HG03045 (cell line): ENCODE measurements around the gene OR6S1.
"Not testable (repeated sequence)": the region's sequence is repeated elsewhere in the genome, so short reads cannot be mapped to it uniquely, and the experiment has no call there.

Experiments used
- ATAC-seq: cut with Tn5 transposase; IDR thresholded peaks from one replicate; pipeline ENCODE4 v1.9.1; 2021; ENCODE audit warnings: mild to moderate bottlenecking, moderate library complexity; ENCODE audit not compliant: unreplicated experiment

OR6S1 gene

DNA sequence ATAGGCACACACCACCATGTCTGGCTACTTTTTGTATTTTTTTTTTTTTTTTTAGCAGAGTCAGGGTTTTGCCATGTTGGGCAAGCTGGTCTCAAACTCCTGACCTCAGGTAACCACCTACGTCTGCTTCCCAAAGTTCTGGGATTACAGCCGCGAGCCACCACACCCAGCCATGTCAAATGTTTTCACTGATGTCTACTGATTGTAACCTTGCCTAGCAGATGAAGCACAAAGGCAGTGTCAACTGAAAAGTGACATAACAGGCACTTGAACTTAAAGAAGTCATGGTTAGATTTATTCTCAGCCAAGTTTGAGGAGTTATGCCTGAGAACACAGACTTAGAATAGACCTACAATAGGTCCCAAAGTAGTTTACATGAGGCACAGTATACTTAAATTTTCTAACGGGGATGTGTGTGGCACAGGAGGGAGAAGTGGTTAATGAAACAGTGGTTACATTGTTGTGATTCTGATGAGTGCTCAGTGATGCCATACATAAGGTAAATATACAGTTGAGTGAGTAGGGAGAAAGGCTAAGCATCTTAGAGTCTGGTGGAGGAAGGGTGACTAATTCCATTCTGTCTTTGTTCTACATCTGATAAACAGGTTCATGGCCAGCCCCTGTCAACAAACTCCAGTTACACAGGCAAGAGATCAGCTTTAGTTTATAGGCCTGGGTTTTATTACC, 30.2 kb upstream of the OR6S1 start:
- ATAC-seq, result no peak

DNA sequence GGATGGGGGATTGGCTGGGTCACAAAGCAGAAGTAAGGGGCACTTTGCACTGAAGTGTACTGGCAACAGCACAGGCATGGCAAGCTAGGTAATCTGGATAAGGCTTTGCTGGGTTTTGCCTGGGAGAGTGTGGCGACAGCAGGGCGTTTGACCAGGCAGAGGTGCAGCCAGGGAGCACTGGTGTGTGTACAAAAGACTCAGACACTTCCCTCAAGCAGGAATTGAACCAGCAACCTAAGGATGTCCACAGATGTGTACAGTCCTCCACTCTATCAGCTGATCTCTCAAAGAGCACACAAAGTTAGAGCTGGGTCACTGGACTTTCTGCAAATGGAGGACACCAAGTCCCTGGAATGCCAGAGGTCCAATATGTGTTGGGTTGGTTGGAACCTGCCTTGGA, 27.5 kb upstream of the OR6S1 start:
- ATAC-seq, result no peak

DNA sequence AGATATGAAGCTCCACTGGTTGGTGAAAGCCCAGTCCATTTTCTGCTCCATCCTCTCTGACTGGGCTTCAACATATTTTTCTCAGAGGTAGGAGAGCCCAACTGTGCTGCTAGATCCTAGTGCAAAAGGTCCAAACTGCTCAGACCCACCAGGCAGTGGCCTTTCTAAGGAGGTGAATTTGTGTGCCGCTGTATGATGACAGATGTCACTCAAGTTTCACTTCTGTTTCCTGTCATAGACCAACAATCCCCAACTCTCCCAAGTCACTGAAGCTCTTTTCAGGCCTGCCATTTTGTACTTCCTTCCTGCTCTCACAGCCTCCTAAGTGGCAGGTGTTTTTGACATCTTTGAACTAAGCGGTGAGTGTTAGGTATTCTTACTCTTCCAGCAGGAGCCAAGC, 26.5 kb upstream of the OR6S1 start:
- ATAC-seq, result peak; percentile 74

DNA sequence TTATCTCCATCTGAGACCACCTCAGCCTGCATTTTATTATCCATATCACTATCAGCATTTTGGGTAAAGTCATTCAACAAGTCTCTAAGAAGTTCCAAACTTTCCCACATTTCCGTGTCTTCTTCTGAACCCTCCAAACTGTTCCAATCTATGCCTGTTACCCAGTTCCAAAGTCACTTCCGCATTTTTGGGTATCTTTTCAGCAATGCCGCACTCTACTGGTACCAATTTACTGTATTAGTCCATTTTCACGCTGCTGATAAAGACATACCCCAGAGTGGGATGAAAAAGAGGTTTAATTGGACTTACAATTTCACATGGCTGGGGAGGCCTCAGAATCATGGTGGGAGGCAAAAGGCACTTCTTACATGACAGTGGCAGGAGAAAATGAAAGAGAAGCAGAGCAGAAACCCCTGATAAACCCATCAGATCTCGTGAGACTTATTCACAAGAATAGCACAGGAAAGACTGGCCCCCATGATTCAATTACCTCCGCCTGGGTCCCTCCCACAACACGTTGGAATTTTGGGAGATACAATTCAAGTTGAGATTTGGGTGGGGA, 25.0 kb upstream of the OR6S1 start:
- ATAC-seq, result not testable (repeated sequence)

DNA sequence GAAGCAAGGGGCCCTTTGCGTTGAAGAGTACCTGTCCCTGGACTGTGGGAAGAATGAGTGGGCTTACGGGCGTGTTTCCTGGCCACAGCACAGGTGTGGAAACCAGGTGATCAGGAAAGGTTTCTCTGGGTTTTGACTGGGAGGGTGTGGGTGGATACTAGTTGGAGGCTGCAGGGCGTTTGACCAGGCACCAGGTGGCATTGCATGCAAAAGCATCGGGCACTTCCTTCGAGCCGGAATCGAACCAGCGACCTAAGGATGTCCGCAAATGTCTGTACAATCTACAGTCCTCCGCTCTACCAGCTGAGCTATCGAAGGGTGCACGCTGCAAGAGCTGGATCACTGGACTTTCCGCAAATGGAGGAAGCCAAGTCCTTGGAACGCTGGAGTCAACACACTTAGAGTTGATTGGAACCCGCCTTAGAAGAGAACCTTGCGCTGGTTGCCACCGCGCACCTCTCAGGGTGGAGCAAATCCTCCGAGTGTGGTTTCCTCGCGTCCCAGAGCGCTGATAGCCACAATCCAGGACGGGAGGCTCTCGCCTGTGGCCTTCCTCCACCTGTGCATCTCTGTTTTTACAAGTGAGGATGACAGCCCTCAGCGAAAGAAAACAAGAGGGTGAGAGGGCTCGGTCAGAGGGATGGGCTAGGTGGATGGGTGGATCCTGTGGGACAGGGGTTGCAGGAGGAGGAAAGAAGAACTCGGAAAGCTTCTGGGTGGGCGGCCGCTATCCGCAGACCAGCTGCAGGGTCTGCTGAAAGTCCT, 21.7 kb upstream of the OR6S1 start:
- peak; percentile 54 for ATAC-seq

DNA sequence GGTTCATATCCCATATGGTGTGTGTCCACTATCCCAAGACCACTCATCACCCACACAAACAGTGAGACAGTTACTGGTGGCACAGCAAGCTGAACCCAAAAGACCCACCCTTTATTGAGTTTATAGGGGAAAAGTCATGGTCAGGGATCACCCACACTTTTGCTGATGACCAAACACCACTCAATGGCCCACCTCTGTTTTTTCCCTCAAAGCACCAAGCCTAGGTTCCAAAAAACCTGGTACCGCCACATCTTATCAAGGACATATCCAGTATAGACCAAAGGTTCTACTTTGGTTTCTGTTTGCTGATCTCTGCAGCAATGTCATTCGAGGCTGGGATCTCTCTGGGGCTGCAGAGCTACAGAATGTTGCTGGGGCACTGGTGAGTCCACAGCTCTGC, 19.7 kb upstream of the OR6S1 start:
- ATAC-seq, result no peak

DNA sequence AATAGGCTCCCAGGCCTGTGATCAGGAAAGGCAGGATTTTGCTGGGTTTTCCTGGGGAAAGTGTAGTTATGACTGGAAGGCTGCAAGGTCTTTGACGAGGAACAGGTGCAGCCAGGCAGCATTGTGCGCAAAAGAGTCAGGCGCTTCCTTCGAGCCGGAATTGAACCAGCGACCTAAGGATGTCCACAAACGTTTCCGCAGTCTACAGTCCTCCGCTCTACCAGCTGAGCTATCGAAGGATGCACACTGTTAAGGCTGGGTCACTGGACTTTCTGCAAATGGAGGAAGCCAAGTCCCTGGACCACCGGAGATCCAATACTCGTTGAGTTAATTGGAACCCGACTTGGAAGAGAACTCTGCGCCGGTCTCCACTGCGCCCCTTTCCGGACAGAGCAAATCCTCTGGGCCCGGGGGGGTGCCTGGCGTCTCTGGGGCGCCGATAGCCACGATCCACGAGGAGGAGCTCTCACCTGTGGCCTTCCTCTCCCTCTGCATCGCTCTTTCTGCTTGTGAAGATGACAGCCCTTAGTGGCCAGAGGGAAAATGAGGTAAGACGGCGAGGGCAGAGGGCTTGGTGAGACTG, 18.4 kb upstream of the OR6S1 start:
- ATAC-seq, result no peak

DNA sequence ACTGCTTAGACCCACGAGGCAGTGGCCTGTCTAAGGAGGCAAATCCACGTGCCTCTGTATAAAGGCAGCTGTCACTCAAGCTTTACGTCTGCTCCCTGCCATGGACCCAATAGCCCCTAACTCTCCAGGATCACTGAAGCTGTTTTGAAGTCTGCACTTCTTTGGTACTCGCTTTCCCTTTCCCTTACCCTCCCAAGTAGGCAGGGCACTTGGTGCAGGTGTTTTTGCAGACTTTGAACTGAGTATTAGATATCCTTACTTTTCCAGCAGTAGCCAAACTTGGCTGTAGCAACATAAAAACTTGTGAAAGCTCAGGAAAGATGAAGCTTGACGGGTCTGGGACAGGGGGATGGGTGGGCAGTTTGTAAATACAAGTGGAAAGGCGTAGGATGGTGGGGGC, 17.8 kb upstream of the OR6S1 start:
- no peak for ATAC-seq

DNA sequence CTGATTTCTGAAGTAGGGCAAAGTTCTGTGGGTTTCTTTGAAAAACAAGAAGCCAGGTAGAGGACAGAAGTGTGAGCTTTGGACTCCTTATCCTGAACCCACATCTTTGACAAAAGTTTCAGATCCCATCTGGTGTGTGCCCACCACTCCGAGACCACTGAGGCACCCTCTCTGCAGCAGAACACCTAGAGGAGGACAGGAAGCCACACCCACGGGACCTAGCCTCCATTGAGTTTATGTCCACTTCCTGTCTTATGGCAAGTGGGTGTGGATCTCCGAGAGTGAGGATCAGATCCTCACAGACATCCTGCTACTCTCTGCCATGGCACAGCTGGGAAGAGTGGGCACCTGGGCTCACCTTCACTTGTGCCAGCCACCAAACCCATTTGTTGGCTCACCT, 16.8 kb upstream of the OR6S1 start:
- no peak for ATAC-seq

DNA sequence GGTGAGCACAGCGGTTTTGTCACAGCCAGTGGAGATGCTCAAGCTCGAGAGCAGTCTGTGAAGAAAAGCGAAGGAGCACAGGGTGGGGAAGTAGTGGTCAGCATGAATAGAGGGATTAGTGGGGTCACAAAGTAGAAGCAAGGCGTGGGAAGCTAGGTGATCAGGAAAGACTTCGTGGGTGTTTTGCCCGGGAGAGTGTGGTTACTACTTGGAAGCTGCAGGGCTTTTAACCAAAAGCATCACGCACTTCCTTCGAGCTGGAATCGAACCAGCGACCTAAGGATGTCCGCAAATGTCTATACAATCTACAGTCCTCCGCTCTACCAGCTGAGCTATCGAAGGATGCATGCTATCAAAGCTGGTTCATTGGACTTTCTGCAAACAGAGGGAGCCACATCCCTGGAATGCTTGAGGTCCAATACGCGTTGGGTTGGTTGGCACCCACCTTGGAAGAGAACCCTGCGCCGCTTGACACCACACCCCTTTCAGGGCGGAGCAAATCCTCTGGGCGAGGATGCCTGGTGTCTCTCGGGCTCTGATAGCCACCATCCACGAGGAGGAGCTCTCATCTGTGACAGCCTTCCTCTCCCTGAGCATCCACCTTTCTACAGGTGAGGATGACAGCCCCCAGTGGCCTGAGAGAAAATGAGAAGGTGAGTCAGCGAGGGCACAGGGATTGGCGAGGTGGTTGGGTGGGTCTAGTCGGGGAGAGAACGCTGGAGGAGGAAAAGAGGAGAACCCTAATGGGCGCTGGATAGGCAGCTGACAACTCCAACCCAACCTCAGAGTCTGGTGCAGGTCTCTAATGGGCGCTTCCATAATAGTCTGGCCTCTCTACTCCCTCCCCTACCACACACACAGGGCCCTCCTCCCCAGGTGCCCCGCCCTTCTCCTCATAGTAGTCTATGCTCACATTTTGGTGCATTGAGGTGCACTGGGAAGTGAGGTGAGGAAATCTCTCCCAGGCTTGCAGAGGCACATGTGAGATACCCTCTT, 16.0 kb upstream of the OR6S1 start:
- no peak for ATAC-seq

DNA sequence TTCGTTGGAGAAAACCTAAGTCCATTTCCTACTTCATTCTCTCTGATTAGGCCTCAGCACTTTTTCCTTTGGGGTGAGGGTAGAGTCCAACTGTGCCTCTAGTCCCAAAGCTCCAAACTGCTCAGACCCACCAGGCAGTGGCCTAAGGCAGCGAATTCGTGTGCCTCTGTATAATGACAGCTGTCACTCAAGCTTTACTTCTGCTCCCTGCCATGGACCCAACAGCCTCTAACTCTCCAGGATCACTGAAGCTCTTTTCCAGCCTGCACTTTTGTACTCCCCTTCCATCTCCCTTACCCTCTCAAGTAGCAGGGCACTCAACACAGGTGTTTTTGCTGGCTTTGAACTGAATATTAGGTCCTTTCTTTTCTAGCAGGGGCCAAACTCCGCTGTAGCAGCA, 14.8 kb upstream of the OR6S1 start:
- no peak for ATAC-seq

DNA sequence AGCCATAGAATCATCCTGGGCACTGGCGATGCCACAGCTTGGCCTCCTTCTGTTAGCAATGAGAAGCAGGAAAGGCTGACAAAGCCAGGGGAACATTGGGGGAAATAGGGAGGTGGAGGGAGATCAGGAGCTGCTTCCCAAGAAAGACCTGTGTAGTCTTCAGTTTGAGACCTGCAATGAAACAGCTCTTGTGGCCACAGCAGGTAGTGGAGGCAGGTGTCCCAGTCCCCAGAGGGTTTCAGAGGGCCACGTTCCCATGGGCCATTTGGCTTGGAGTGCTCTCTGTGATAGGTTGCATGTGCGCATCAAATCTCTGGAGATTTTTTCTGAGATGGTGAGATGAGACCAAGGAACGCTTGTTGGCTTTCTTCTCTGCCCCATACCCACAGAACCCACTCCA, 14.4 kb upstream of the OR6S1 start:
- ATAC-seq, result no peak

DNA sequence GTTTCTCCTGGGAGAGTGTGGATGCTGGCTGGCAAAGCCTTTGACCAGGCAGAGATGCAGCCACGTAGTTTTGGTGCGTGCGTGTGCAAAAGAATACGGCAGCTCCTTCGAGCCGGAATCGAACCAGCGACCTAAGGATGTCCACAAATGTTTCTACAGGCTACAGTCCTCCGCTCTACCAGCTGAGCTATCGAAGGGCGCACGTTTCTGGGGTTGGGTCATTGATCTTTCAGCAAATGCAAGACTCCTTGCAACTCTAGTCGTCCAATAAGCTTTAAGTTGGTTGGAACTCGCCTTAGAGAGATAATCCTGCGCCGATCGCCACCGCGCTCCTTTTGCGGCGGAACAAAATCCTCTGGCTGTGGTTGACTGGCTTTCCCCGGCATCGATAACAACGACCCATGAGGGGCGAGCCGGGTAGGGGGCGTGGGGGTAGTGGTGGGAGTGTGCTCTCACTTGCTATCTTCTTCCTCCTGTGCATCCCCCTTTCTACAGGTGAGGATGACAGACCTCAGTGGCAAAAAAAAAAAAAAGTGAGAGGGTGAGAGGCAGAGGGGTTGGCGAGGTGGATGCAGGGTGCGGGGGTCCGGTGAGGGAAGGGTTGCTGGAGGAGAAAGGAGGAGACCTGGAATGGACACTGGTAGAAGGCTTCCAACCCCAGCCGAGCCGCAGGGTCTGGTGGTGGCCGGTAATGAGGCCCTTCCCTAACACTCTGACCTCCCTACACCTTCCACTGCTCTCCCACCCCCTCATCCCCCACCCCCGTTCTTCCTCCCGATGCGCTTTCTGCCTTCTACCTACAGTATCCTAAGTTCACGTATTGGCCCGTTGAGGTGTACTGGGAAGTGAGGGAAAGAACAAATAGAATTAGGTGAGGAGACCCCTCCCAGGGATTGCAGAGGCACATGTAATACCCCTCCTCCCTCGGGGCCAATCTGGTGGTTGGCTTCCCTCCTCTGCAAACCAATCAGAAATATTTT, 11.8 kb upstream of the OR6S1 start:
- ATAC-seq, result no peak

DNA sequence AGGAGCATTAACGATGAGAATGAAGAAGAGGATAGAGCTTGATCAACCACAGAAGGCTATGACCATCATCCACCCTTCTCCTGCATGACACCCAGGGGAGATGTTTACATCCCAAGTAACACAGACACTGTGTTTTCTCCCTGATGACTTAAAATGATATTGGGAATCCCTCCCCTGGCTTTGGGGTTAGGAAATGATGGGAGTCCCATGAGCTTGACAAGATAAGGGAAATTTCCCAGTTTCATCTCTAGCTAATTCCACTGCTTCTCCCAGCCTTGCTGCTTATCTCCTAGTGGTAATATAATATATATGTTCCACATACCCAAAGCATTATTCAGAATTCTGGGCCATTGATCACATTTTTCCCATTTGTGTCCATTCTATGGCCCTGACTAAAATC, 4.0 kb upstream of the OR6S1 start:
- no peak for ATAC-seq

DNA sequence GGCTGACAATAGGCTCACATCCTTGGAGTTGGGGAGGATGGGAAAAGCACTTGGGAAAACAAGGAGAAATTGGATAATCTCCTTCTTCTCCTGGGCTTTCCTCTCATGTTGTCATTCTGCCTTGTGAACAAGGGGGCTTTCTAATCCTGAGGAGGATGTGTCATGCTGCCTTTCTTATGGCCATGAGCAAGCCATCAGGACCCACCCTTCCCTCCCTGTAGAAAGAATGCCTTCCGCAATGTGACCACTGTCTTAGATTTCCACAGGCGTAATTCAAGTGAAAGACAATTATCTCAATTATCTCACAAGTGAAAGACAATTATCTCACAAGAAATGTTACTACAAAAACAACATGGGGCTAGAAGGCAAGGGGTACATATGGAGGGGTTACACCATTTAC, 3.0 kb upstream of the OR6S1 start:
- no peak for ATAC-seq

DNA sequence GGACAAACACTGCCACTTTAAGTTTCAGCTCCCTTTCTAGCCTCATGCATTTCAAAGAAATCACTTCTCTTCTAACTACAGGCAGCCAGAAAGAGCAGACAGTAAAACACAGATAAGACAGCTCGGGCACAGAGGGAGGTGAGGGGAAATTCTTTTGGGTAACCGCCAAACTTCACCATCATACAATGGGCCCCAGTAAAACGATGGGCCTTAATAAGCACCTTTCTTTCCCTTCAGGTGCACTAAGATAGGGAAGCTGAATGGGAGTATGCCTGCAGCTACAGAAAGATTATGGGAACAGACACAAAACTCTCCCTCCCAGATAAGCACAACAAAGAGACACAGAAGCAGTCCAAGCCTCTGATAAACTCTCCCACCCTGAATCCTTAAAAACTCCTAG, 1.3 kb upstream of the OR6S1 start:
- ATAC-seq, result not testable (repeated sequence)

DNA sequence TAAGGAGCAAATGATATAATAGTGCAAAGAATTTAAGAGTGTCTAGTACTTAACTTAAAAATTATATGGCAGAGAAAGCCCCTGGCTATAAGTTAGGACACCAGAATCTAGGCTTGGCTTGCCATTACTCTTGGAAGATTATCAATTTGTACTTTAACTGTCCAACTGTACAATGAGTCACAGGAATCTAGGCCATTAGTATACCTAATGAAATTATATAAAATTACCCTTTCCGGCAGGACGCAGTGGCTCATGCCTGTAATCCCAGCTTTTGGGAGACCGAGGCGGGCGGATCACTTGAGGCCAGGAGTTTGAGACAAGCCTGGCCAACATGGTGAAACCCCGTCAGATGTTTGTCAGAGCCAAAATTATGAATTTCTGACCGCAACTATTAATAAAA, 691 bp upstream of the OR6S1 start:
- no peak for ATAC-seq

DNA sequence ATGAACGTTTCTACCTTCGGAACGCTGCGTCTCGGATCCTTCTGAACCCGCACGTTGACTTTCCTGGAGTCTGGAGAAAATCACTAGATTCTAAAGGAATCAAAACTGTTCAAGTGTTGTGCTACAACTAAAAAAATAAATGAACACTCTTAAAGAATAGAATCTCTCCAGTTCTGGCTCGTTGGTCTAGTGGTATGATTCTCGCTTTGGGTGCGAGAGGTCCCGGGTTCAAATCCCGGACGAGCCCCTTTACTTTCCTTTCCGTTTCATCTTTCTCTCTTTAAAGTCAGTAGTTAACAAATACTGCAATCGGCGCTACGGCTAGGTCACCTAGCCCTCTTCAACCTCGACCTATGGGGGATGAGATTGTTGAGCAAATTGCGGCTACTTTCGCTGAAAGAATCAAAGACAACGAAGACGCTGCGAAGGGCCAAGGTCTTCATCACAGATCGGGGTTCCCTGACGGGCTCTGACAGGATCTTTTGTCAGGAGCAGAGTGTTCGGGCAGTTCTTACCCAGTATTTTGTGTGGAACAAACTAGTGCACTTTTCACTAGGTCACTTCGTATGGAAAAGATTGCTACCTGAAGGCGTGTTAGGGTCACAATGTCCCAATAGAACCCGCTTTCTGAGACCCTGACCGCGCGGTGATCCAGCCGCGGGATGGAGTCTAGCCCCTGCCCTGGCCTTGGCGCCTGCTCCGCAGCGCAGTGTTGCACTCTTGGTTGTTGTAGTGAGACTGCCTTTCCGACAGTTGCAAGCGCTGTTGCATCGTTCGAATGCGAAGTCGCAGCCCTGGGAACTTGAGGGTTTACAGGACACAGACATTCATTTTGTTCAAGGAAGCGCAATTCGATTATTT, 8.4 kb downstream of the OR6S1 start:
- no peak for ATAC-seq

DNA sequence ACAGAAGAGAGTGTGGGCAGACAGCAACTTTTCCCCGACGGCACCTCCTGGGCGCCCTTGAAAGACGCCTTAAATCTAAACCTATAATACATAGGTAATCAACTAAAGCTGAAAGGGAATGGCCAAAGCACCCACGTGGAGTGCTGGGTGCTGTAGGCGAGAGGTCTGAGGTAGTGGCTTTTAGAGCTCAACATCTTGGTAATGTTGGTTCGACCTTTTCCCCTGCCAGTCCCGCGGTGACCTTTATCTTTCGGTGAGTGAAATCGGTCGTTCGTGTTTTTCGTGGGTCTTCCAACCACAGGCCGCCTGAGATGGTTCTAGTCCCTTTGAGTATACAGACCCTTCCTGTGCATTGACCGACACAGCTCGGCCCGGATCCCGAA, 9.1 kb downstream of the OR6S1 start:
- no peak for ATAC-seq
